Measurements from ENCODE around the gene ALCAM. TPM values are rescaled to one million over a fixed set of nuclear protein-coding genes. Genes with fewer than 3 reads are reported as not detected.

ALCAM gene
- polyA plus RNA-seq, 1 donor from 2014 or later: 94.7 TPM

DNA sequence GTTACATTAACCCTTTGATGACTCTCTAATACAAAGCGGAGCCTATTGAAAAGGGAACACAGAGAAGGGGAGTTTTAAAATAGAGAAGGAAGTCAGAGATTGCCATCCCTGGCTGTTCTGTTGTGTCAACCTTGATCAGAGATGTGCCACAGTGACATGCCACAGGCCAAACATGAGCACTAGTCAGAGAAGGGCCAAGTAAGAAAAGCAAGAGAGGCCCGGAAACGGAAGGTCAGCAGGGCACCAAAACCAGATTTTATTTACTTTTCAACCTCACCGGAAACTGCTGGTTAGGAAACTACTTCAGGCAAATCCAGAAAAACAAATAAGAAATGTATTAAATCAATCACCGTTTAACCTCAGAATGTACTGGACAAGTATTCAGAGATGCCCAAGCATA, 171.8 kb downstream of the ALCAM start:
- Histone ChIP-seq H3K27me3 (ENCODE audit: insufficient read depth, low read depth, low read length) (no peaks in the 10 kb centered on the region), H4K20me1 (ENCODE audit: insufficient read depth) (no peaks in the 10 kb centered on the region), H3K27ac (ENCODE audit: low read length) (no peak overlapping the region), H3K4me2 (ENCODE audit: low read length) (no peak overlapping the region), H3K4me3 (ENCODE audit: low read length) (no peak overlapping the region), H3F3A (ENCODE audit: insufficient read depth, low read length, poor library complexity, severe bottlenecking) (no peaks in the 10 kb centered on the region), H3K9me3 (ENCODE audit: low read length) (no peaks in the 10 kb centered on the region), H3K9ac (ENCODE audit: low read length) (no peak overlapping the region), H3K79me2 (replicated peaks; ENCODE audit: insufficient read depth, low read length) (no peaks in the 10 kb centered on the region), H2AFZ (ENCODE audit: low read depth, low read length) (no peak overlapping the region), H3K36me3 (ENCODE audit: insufficient read depth, low read length) (peaks cover 6% of the 10 kb centered on the region), H3K9me2 (ENCODE audit: insufficient read depth, low read length) (no peaks in the 10 kb centered on the region)
- TF ChIP-seq REST (IDR thresholded peaks at IDR 0.05; ENCODE audit: borderline replicate concordance) (no peak), SMC3 (conservative IDR thresholded peaks at IDR 0.05; ENCODE audit: poor library complexity) (no peak), TAF1 (IDR thresholded peaks at IDR 0.05; ENCODE audit: low read depth) (no peak), RAD21 (conservative IDR thresholded peaks at IDR 0.05) (no peak), EZH2 (IDR thresholded peaks at IDR 0.05; ENCODE audit: borderline replicate concordance, insufficient read depth, low read length, poor library complexity, severe bottlenecking) (no peak), POLR2AphosphoS5 (IDR thresholded peaks at IDR 0.05) (no peak), MXI1 (conservative IDR thresholded peaks at IDR 0.05; ENCODE audit: poor library complexity, severe bottlenecking) (no peak), EP300 (conservative IDR thresholded peaks at IDR 0.05; ENCODE audit: poor library complexity, severe bottlenecking) (no peak)
- TF ChIP-seq, protein P1, sequence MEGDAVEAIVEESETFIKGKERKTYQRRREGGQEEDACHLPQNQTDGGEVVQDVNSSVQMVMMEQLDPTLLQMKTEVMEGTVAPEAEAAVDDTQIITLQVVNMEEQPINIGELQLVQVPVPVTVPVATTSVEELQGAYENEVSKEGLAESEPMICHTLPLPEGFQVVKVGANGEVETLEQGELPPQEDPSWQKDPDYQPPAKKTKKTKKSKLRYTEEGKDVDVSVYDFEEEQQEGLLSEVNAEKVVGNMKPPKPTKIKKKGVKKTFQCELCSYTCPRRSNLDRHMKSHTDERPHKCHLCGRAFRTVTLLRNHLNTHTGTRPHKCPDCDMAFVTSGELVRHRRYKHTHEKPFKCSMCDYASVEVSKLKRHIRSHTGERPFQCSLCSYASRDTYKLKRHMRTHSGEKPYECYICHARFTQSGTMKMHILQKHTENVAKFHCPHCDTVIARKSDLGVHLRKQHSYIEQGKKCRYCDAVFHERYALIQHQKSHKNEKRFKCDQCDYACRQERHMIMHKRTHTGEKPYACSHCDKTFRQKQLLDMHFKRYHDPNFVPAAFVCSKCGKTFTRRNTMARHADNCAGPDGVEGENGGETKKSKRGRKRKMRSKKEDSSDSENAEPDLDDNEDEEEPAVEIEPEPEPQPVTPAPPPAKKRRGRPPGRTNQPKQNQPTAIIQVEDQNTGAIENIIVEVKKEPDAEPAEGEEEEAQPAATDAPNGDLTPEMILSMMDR (IDR thresholded peaks at IDR 0.05; ENCODE audit: poor library complexity, severe bottlenecking): no peak

- H3K9me2 ChIP-seq (ENCODE audit: insufficient read depth, low read length): no peaks in the 10 kb centered on the region
- H3K36me3 ChIP-seq (ENCODE audit: insufficient read depth, low read length): peaks cover 6% of the 10 kb centered on the region
- H3K4me2 ChIP-seq (ENCODE audit: low read length): no peak overlapping the region
- no peaks in the 10 kb centered on the region for H3K79me2 ChIP-seq (replicated peaks; ENCODE audit: insufficient read depth, low read length)
- no peak overlapping the region for H2AFZ ChIP-seq (ENCODE audit: low read depth, low read length)
- H3K27ac ChIP-seq (ENCODE audit: low read length): no peak overlapping the region
- no peaks in the 10 kb centered on the region for H4K20me1 ChIP-seq (ENCODE audit: insufficient read depth)
- H3K9ac ChIP-seq (ENCODE audit: low read length): no peak overlapping the region
- TF ChIP-seq REST (IDR thresholded peaks at IDR 0.05; ENCODE audit: borderline replicate concordance): no peak
- no peak for TF ChIP-seq SMC3 (conservative IDR thresholded peaks at IDR 0.05; ENCODE audit: poor library complexity)
- no peak for TF ChIP-seq RAD21 (conservative IDR thresholded peaks at IDR 0.05)
- no peak for TF ChIP-seq POLR2AphosphoS5 (IDR thresholded peaks at IDR 0.05)
- TF ChIP-seq TAF1 (IDR thresholded peaks at IDR 0.05; ENCODE audit: low read depth): no peak
- TF ChIP-seq, protein P1 (IDR thresholded peaks at IDR 0.05; ENCODE audit: poor library complexity, severe bottlenecking): no peak
- TF ChIP-seq EZH2 (IDR thresholded peaks at IDR 0.05; ENCODE audit: borderline replicate concordance, insufficient read depth, low read length, poor library complexity, severe bottlenecking): no peak
- no peak for TF ChIP-seq MXI1 (conservative IDR thresholded peaks at IDR 0.05; ENCODE audit: poor library complexity, severe bottlenecking)
- H3K27me3 ChIP-seq (ENCODE audit: insufficient read depth, low read depth, low read length): no peaks in the 10 kb centered on the region
- H3K9me3 ChIP-seq (ENCODE audit: low read length): no peaks in the 10 kb centered on the region
- H3K4me3 ChIP-seq (ENCODE audit: low read length): no peak overlapping the region
- H3F3A ChIP-seq (ENCODE audit: insufficient read depth, low read length, poor library complexity, severe bottlenecking): no peaks in the 10 kb centered on the region
Observed at GRCh38 chr3:105539897-105540296, 173.2 kb downstream of the ALCAM start.

Measured in neural cell (in vitro differentiated cells).